HUDEP-2 (cell line): ENCODE data around the gene C16orf74.

Experiments
- DNase-seq, 76 experiments: peaks; one replicate each; lab custom pipeline; 2025; ENCODE audit not compliant: unreplicated experiment in 76 of 76; lab: John Stamatoyannopoulos, UW

Gene C16orf74

GRCh38 chr16:85660843-85661739 lies 89.8 kb downstream of the C16orf74 start:
- DNase-seq, result no peak

- peak in 67 of 76 experiments; percentile 4 to 79 (median 57) for DNase-seq
Measured at GRCh38 chr16:85659805-85660511, 90.9 kb downstream of the C16orf74 start.

GRCh38 chr16:85659336-85659735 lies 91.6 kb downstream of the C16orf74 start:
- no peak for DNase-seq

GRCh38 chr16:85658504-85659326 lies 92.2 kb downstream of the C16orf74 start:
- DNase-seq, result no peak

GRCh38 chr16:85657996-85658395 lies 92.9 kb downstream of the C16orf74 start:
- DNase-seq, result no peak
